Stimulated activated CD8-positive, alpha-beta memory T cell treated with anti-CD3 and anti-CD28 coated beads, Interleukin-2, amount 100 ng/mL, for 1 hour (primary cell): ENCODE data around the gene MPP1.
A peak's percentile ranks its signal among the peaks of the same experiment; 100 is the strongest.
"Not testable (repeated sequence)": the region's sequence is repeated elsewhere in the genome, so short reads cannot be mapped to it uniquely, and the experiment has no call there.

Experiments
- DNase-seq, 2 donors: peaks; one replicate each; pipeline ENCODE4 v3.0.0-alpha.2; 2020; ENCODE audit warnings: low read depth in 2 of 2

Gene MPP1

DNA sequence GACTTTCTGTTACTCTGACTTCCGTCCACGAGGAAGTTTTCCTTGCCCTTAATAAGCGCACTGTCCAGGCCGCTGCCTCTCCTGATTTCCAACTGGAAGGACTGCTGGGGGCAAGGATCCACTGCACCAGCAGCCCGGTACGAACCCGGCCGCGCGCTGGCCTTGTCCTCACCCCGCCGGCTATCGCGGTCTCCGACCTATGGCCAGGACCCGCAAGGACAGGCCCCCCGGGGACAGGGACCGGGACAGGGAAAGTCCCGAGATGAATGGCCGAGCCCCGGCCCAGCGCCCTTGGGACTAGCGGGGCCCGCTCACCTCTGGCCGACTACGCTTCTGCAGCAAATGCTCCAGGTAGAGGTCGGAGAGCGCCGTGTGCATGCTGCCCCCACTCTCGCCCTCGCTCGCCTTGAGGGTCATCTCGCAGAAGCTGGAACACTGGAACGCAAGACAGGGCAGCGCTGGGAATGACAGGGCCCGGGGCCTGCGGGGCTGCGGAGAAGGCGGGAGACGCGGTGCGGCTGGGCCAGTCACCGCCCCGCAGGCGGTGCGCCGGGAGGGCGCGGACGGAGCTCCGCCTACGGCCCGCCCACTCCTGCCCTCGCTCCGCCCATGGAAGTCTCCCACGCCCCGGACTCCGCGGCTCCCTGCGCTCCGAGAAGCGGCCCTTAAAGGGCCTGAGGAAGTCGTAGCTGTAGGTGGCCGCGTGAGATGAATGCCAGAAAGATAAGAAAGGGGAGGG is at the start of gene MPP1:
Gene MPP1 (minus strand): TSS at position 529 of the 739 bp plus-strand sequence. CDS start 112 bp downstream, at position 417.
- peak; percentile 45 to 50 for DNase-seq

DNA sequence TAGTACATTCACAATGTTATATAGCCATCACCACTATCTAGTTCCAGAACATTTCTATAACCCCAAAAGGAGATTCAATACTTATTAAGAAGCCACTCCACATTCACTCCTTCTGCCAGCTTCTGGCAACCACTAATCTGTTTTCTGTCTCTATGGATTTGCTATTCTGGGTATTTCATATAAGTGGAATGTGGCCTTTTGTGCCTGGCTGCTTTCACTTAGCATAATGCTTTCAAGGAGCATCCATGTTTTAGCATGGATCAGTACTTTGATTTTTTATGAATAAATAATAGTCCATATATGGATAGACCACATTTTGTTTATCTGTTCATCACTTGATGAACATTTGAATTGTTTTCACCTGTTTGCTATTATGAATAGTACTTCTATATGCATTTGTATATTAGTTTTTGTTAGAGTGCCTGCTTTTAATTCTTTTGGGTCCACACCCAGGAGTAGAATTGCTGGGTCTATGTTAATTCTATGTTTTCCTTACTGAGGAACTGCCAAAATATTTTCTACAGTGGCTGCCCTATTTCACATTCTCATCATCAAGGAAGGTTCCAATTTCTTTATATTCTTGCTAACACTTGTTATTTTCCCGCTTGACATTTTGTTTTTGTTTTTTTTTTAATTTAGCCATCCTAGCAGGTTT is 45.8 kb upstream of the MPP1 start:
- DNase-seq = no peak

GRCh38 chrX:154840856-154841255 is 35.6 kb upstream of the MPP1 start:
- no peak for DNase-seq

GRCh38 chrX:154836163-154836562 is 30.9 kb upstream of the MPP1 start:
- DNase-seq = no peak

DNA sequence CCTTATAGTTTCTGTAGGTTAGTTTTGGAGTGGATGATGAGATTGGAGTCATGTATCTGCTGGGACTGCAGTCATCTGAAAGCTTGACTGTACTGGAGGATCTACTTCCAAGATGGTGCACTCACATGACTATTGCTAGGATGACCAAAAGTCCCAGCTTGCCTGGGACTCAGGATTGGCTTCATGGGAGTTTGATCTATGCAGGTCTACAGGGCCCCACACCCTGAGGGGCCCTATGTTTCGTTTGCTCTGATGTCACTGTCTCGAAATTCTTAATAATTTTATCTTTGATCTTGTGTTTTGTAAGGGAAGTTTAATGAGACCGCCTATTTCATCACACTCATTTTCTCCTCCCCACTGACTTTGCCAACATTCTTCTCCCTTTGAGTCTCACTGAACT is 29.3 kb upstream of the MPP1 start, which contains the start of gene SMIM9:
Gene SMIM9 (minus strand): TSS at position 101 of the 400 bp plus-strand sequence. CDS start 3,806 bp downstream, outside the sequence.
- no peak for DNase-seq

DNA sequence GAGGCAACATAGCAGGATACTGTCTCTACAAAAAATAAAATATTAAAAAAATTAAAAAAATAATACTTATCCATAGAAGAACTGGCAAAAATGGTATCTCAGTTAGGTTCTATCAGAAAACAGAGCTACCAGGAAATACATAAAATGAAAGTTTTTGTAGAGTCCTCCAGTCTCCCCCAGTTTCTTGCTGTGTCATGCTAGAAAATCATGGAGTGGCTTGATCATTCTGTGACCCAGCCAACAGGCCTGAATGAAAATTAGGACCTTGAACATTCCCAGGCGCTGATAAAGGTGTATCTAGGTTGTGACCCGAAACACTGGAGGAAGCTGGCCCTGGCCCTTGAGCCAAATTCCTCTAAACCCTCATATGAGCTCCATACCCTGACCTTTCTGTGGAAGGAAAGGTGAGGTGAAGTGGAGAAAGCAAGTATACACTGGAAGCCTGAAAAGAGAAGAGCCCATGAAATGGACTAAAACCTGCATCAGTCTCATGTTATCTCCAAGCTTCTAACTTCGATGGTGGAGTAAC is 28.5 kb upstream of the MPP1 start:
- DNase-seq = no peak

- no peak for DNase-seq
Observed at GRCh38 chrX:154829926-154830442, 24.7 kb upstream of the MPP1 start.

GRCh38 chrX:154829134-154829533 is 23.8 kb upstream of the MPP1 start:
- no peak for DNase-seq

- DNase-seq = no peak
Observed at GRCh38 chrX:154828016-154828408, 22.7 kb upstream of the MPP1 start.

GRCh38 chrX:154827194-154828015 is 22.1 kb upstream of the MPP1 start:
- DNase-seq = no peak

DNA sequence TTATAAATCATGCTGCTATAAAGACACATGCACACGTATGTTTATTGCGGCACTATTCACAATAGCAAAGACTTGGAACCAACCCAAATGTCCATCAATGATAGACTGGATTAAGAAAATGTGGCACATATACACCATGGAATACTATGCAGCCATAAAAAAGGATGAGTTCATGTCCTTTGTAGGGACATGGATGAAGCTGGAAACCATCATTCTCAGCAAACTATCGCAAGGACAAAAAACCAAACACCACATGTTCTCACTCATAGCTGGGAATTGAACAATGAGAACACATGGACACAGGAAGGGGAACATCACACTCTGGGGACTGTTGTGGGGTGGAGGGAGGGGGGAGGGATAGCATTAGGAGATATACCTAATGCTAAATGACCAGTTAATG is 20.3 kb upstream of the MPP1 start:
- DNase-seq = not testable (repeated sequence)

DNA sequence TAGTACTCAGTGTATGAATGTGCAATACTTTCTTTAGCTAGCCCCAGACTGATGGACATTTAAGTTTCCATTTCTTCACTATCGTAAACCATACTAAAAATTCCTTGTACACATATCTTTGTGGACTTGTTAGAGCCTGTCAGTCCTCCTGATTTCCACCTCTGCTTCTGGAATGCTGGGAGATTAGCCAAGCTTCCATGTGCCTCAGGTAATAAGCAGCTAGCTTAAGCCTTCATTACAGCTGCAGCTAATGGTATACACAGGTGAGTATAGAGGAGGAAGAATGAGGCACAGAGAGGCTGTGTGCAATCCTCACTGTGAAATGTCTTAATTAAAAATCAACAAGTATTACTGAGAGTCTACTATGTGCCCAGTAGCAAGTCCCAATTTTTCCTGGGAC is 19.4 kb upstream of the MPP1 start:
- DNase-seq = no peak

DNA sequence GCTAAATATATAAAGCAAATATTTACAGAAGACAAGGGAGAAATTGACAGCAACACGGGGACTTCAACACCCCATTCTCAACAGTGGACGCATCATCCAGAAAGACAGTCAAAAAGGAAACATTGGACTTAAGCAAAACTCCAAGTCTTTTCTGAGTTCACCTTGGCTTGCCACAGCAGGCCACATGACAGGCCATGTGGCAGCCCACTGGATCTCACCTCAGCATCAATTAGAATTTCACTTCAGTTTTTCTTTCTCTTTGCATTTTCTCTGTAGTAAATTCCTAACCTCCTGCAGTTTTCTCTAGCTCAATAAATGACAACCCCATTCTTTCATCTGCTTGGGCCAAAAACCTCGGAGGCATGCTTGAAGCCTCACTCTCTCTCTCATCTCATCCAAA is 16.7 kb upstream of the MPP1 start:
- no peak for DNase-seq

DNA sequence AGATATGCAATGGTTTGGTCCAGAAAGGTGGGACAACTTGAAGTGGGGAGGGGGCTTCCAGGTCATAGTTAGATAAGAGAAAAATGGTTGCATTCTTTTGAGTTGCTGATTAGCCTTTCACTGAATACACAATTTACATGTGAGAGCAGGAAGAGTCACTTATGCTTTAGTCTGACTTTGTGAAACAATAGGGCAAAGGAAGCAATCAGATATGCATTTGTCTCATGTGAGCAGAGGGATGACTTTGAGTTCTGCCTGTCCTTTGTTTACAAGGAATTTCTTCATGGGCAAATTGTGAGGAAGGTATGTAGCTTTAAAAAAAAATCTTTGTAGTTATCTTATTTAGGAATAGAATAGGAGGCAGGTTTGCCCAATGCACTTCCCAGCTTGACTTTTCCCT is 16.2 kb upstream of the MPP1 start:
- no peak for DNase-seq

- DNase-seq = no peak
Observed at GRCh38 chrX:154819771-154820341, 14.6 kb upstream of the MPP1 start.

GRCh38 chrX:154818916-154819770 is 13.9 kb upstream of the MPP1 start:
- no peak for DNase-seq

DNA sequence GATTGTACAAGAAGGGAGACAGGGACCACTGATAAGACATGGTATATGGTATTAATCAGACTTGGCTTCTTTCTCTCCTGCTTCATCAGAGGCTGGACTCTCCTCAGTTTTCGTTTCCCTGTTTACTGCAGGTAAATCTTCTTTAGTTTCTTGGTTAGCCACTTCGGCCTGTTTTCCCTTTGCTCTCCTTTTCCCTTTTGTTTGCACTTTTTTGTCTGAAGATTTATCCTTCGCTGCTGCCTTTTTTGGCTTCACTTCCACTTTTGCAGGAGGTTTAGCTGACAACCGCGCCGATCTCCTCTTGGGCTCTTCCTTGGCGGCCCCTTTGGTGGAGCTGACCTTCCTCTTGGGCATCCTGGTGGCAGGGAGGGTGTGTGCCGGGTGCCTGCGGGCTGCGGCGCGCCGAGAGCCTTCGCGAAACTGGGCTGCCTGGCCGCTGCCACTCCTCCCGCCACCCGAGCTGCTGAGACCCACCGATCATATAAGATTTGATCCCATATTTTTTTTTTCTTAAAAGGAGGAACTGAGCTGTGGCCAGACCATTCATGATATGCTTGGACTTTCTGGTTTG is 11.8 kb upstream of the MPP1 start:
- DNase-seq = not testable (repeated sequence)

DNA sequence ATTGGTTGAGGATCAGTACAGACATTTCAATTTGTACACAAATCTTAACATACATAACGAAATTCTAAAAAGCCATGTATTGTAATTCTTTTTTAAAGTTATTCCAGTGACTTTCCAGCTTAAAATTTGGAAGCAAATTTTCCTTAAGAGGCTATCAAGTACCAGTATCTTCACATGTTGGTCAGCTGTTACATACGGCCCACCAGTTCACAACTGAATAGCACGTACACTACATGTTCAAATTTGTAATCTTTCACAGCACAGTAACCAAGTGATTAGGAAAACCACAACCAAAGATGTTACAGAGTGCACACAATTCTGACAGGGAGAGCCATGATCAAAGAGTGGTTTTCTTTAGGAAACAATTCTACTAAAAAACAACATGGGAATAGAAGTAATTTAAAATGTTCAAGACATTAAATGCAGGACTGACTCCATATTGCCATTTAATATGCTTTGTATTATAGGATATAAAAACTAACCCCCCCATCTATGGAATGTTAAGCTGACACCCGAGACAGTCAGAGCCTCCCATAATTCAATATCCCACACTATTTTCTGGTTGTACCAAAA is 11.1 kb upstream of the MPP1 start:
- not testable (repeated sequence) for DNase-seq

DNA sequence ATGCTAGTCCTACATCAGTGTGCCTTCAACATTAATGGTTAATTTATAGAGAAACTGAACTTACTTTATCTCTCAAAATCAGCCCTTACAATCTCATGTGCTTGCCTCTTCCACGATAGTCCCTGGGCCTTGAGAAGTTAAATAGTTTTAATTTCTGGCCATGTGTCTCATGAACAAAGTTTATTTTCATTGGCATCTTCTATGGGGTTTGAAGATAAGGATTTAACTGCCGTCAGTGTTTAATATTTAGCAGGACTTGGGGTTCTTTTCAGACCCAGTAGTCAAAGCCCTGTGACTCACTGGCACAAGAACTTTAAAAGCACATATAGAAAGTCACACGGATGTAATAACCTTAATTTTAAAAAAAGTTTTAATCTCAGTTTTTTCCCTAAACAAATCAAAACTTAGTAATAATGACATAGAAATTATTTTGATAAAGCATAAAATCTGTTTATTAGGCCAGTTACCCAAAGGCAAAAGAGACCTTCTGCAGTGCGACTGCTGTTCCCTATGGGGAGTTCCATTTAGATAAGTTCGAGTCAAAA is 10.1 kb upstream of the MPP1 start:
- DNase-seq = no peak

- DNase-seq = no peak
Observed at GRCh38 chrX:154813801-154814200, 8.5 kb upstream of the MPP1 start.
